AML-193 (cell line): ENCODE measurements around the gene GAREM1.
"Not testable (repeated sequence)": the region's sequence is repeated elsewhere in the genome, so short reads cannot be mapped to it uniquely, and the experiment has no call there.

Source experiments
- DNase-seq, 2 experiments: peaks; one replicate each; lab custom pipeline; 2025; lab: John Stamatoyannopoulos, UW

The GAREM1 gene

GRCh38 chr18:32326450-32327308 lies 144.0 kb downstream of the GAREM1 start:
- DNase-seq = no peak

- no peak for DNase-seq
Measured at GRCh38 chr18:32324181-32324580, 146.5 kb downstream of the GAREM1 start.

- DNase-seq = no peak
Measured at GRCh38 chr18:32321826-32322225, 148.9 kb downstream of the GAREM1 start.

GRCh38 chr18:32319084-32319483 lies 151.6 kb downstream of the GAREM1 start:
- no peak for DNase-seq

- no peak for DNase-seq
Measured at GRCh38 chr18:32318581-32318980, 152.1 kb downstream of the GAREM1 start.

- DNase-seq = no peak
Measured at GRCh38 chr18:32317651-32318050, 153.0 kb downstream of the GAREM1 start.

GRCh38 chr18:32315881-32316280 lies 154.8 kb downstream of the GAREM1 start:
- DNase-seq = no peak

GRCh38 chr18:32310774-32311173 lies 159.9 kb downstream of the GAREM1 start:
- DNase-seq = no peak

- no peak for DNase-seq
Measured at GRCh38 chr18:32310101-32310500, 160.6 kb downstream of the GAREM1 start.

- no peak for DNase-seq
Measured at GRCh38 chr18:32308493-32309120, 162.1 kb downstream of the GAREM1 start.

- no peak for DNase-seq
Measured at GRCh38 chr18:32303400-32303799, 167.3 kb downstream of the GAREM1 start.

- no peak for DNase-seq
Measured at GRCh38 chr18:32302806-32303205, 167.9 kb downstream of the GAREM1 start.

- no peak for DNase-seq
Measured at GRCh38 chr18:32301976-32302743, 168.5 kb downstream of the GAREM1 start.

GRCh38 chr18:32301361-32301760 lies 169.3 kb downstream of the GAREM1 start:
- DNase-seq = no peak

- DNase-seq = no peak
Measured at GRCh38 chr18:32300914-32301313, 169.8 kb downstream of the GAREM1 start.

- no peak for DNase-seq
Measured at GRCh38 chr18:32299484-32299883, 171.2 kb downstream of the GAREM1 start.

GRCh38 chr18:32298171-32298667 lies 172.5 kb downstream of the GAREM1 start:
- DNase-seq = no peak

- no peak for DNase-seq
Measured at GRCh38 chr18:32297579-32298170, 173.0 kb downstream of the GAREM1 start.

GRCh38 chr18:32296851-32297250 lies 173.8 kb downstream of the GAREM1 start:
- DNase-seq = no peak

GRCh38 chr18:32295604-32296003 lies 175.1 kb downstream of the GAREM1 start:
- no peak for DNase-seq

GRCh38 chr18:32293107-32293506 lies 177.6 kb downstream of the GAREM1 start:
- DNase-seq = no peak

GRCh38 chr18:32291623-32292022 lies 179.1 kb downstream of the GAREM1 start:
- DNase-seq = not testable (repeated sequence)
